CD4-positive, alpha-beta T cell treated with Interleukin-21 for 1 hour (primary cell): Measurements from ENCODE around the gene KRT17.
"Not testable (repeated sequence)": the region's sequence is repeated elsewhere in the genome, so short reads cannot be mapped to it uniquely, and the experiment has no call there.

Experiments used
- DNase-seq: peaks from one replicate; pipeline ENCODE4 v3.0.0-alpha.2; 2020

KRT17 gene

DNA sequence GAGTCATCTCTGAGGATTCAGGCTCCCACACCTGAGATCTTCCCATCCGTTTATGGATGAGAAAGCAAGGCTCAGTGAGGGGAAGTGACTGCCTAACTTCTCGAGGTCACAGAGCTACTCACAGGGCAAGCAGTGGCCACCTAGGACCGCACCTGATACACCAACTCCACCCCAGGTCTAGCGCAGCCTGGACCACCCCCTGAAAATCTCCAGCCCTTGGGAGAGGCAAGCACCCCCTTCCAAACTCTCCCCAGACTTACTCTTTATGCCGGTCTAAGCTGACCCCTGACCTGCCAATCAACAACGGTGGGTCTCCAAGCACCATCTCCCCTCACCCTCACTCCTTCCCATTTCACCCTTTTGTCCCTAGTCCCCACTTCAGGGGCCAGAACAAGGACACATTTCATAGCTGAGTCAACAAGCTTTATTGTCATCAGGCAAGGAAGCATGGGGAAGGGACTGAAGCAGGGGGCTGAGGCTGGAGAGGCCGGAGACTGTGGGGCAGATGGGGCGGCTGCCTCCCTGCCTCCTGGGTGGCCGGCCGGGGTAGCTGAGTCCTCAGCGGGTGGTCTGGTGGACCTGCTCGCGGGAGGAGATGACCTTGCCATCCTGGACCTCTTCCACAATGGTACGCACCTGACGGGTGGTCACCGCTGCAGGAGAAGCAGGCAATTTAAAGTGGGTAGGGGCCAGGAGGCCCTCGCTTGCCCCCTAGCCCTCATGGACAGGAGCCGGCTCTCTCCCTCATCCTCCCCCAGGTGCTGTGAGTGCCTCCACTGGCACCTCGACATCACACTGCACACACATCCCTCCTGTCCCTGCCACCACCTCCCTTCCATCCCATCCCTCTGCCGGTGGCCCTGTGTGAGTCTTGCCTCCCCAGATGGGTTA is 5.1 kb downstream of the KRT17 start:
- DNase-seq = no peak

DNA sequence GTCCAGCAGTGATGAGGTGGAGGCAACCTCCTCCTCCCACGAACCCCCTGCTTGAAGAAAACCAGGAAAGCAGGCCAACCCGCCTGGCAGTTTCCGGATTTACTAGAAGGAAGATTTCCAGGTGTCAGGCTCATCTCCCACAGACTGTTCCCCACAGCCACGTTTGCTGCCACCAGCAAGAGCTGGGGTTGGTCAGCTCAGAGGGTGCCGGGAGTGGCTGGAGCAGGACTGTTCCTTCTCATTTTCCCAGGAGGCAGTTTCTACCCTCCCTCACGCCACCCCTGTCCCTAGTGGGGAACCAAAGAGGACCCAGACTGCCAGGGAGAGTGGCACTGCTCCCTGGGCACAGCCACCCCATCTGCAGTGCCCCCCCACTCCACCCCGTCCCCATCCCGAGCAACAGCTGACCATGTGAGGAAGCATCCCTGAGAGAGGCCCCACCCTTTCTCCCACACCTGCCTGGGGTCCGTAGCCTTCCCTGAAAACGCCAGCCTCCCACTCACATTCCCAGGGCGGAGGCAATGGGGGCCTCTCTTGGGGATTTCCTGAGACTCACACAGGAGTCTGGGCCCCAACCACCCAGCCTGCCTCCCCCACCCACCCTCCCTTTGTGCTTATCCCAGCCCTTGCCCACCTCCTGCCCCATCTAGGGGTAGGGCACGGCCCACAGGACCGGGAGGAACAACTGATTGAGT is 5.9 kb downstream of the KRT17 start:
- no peak for DNase-seq

GRCh38 chr17:41617698-41618097 is 6.7 kb downstream of the KRT17 start:
- no peak for DNase-seq

GRCh38 chr17:41617136-41617535 is 7.2 kb downstream of the KRT17 start:
- DNase-seq = no peak

GRCh38 chr17:41616486-41616885 is 7.9 kb downstream of the KRT17 start:
- not testable (repeated sequence) for DNase-seq

DNA sequence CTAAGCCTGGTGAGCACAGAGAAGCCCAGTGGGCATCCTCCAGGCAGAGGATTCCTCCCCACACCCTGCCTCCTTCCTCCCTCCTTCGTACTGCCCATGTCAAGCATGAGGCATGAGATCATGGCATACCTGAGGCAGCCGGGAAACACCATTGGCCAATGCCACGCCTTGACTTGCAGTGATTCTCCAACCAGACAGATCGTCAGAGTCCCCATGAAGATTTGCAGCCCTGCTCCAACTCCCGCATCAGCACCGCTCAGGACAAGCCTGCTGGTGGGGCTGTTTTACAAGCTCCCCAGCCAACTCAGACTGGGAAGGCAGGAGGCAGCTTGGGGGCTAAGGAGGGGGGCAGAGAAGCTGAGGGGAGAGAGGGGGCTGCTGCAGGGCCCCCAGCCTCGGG is 8.9 kb downstream of the KRT17 start:
- DNase-seq = no peak

DNA sequence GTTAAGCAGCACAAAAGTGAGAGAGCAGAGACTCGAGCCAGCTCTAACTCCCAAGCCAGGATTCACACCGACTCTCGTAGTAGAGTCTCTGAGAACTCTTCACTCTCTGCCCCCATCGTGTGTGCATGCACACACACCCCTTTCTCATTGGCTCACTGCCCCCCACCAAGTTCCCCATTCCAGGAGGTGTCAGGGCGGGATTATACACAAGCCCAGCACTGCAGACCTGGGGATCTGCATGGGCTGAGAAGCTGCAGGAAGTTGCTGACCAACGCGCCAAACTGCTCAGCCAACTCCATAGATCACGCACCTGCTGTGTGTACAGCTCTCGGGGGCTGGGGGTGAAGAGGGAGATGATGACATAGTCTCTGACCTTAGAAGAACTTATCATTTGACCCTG is 9.6 kb downstream of the KRT17 start:
- DNase-seq = not testable (repeated sequence)

- DNase-seq = no peak
These were observed 10.3 kb downstream of the KRT17 start for GRCh38 chr17:41614098-41614497.

DNA sequence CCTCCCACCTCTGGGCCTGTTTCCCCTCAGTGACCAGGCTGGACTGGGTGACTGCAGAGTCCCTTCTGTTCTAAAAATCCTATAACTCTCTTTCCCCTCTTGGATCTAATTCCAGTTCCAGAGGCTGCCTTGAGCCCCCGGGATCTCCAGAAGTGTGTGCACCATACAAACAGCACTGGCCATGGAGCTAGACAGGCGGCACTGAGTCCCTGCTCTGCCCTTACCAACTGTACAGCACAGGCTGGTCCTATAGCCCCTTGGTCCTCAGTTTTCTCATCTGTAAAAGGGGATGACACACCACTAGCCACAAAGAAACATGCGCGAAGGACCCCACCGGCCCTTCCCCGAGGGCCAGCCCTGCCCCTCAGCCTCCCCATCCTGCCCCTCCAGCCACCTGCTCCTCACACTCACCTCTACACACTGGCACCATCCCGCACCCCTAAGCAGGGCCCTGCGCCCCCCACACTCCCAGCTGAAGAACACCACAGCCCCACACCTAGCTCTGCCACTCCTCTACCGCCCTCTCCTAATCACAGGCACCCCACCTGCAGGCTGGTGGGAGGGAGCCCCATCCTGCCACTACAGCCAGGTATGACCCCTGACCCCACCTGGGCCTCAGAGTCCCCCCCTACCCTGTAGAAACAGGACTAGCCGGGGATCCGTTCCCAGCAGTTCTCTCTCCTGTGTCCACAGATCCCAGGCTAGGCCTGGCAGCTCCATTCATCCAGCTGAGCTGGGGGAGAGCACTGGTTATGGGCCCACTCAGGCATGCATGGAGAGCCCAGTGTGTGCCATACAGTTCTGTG is 10.9 kb downstream of the KRT17 start:
- DNase-seq = no peak

DNA sequence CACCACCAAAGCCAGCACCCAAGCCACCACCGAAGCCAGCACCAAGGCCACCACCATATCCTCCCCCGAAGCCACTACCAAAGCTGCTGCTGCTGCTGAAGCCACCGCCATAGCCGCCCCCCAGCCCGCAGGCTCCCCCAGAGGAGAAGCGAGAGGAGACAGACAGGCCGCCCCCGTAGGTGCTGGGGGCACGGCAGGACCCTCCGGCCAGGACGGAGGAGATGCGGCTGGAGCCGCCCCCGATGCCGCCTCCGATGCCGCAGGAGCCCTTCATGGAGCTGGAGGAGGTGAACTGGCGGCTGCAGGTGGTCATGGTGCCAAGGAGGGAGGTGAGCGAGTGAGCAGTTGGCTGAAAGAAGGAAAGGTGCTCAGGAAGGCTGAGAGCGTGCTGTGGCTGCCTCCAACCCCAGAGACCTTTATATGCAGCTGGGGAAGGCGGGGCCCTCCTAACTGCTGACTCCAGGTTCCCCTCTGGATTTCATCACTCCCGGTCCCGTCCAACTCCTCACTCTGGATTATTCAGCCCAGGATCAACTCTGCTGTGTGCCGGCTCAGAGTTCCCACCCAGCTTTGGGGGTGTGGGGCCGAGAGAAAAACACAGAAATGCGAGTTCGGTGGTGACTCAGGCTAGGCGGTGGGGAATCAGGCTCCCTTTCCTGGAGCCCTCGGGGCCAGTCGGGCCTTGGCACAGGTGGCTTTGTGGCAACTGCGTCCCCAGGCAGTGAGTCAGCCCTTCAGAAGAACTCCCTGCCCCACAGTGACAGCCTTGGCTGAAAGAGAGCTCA is 11.8 kb downstream of the KRT17 start, which contains the start of gene KRT16:
Gene KRT16 (minus strand): TSS at position 392 of the 785 bp plus-strand sequence. CDS start 79 bp downstream, at position 313.
- DNase-seq = not testable (repeated sequence)

- DNase-seq = no peak
These were observed 13.3 kb downstream of the KRT17 start for GRCh38 chr17:41610965-41611640.

DNA sequence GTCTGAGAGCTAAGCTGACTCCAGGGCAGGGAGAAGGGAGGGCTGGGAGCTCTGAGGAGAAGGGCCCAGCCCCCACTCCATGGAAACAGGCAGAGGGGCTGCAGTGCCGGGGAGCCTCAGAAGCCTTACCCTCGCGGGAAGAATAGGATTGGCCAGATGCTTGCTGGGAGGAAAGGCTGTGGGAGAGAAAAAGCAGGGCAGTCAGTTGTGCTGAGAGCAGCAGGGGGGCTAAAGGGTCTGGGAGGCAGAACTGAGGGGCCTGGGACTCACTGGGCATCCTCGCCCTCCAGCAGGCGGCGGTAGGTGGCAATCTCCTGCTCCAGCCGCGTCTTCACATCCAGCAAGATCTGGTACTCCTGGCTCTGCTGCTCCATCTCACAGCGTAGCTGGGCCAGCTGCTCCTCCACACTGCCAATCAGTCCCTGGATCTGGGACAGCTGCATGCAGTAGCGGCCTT is 14.3 kb downstream of the KRT17 start:
- not testable (repeated sequence) for DNase-seq

- not testable (repeated sequence) for DNase-seq
These were observed 17.4 kb downstream of the KRT17 start for GRCh38 chr17:41606930-41607329.

DNA sequence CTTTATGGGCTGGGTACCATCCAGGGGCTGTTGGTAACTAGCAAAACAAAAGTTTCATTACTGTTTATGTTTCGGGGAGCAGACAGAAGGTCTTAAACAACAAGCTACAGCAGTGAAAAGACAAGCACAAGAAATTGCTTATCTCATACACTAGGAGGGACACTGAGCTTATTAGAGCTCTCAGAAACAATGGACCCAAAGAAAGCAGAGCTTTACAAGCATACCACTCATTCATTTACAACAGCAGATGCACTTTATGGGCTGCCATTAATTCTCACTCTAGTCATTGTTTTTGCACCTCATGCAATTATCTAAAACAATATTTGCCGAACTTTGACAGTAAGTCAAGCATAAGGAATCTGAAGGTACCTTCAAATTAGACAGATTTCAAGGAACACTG is 21.9 kb downstream of the KRT17 start:
- no peak for DNase-seq

- DNase-seq = no peak
These were observed 24.1 kb downstream of the KRT17 start for GRCh38 chr17:41600318-41600717.

- DNase-seq = no peak
These were observed 24.7 kb downstream of the KRT17 start for GRCh38 chr17:41599680-41600079.

DNA sequence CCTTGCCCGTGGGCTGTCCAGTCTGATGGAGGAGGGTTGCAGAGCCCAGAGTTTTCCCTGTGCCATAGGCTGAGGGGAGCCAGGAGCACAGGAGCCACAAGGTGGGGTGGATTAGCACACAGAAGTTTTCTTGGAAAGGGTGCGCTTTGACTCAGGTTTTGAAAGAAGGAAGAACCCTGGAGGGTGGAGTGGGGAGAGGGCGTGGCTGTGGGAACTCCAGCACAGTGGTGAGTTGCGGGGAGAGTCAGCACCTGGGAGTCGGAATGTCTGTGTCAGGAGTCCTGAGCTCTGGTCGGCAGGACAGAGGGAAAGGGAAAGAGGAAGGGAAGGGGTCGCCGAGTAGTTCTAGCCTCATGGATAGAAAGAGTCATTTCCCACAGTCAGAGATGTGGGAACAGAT is 28.8 kb downstream of the KRT17 start:
- no peak for DNase-seq

DNA sequence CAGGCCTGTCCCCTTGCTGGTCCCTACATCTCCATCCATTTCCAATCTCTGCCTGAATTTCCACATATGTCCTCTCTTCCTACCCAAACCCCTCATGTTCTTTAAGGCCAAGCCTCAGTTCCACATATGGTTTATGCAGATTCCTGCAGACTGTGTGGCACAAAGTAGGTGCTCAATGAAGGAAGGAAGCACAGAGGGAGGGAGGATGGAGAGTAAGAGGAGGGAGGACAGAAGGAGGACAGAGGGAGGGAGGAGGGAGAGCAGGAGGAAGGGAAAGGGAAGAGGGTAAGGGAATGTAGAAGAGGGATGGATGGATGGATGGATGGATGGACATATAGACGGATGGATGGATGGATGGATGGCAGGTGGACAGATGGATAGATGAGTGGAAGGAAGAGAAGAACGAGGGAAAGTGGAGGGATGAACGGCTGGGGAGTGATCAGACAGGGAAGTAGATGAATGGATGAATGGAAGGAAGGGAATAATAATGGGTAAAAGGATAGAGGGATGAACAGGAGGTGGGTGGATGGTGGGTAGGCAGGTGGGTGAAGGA is 29.9 kb downstream of the KRT17 start:
- DNase-seq = no peak

GRCh38 chr17:41593306-41593981 is 30.9 kb downstream of the KRT17 start:
- no peak for DNase-seq

DNA sequence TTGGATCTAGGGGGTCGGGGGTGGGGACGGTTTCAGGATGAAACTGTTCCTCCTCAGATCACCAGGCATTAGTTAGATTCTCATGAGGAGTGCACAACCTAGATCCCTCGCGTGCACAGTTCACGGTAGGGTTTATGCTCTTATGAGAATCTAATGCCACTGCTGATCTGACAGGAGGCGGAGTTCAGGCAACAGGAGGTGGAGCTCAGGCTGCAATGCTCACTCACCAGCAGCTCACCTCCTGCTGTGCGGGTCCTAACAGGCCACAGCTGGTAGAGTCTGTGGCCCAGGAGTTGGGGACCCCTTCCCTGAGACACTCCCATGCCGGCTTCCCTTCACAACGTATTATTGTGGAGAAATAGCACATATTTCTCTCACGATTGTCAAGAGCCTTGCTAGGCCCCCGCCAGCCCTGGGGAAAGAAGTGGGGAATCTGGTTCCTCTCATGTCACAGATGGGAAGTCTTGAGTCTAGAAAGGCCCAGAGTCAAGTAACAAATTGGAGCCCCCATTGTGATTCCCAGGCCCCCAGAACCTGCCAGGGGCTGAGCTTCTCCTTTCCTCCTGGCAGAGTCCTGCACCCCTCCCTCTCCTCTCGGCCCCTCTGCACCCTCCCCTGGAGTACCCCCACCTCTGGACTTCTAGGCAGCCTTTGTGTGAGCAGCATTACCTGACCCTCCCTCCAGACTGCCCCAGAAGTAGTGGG is 31.6 kb downstream of the KRT17 start:
- DNase-seq = no peak
